ENCODE data around the gene BTNL3. TPM values are rescaled to one million over a fixed set of nuclear protein-coding genes. Genes with fewer than 3 reads are reported as not detected.

The BTNL3 gene
- total and polyA plus RNA-seq, 2 experiments from 2014 or later: 21.2 to 31.3 TPM

GRCh38 chr5:180969406-180969805, 19.2 kb upstream of the BTNL3 start:
- H3K4me2 ChIP-seq: no peak overlapping the region
- WGBS (ENCODE audit: low lambda C conversion rate, missing lambda C conversion rate): 97% methylated on average over 14 of the region's 23 CpGs
- H3K9me3 ChIP-seq (ENCODE audit: low read depth): no peaks in the 10 kb centered on the region
- H3K79me2 ChIP-seq: no peaks in the 10 kb centered on the region
- H3K9me2 ChIP-seq (replicated peaks; ENCODE audit: insufficient read depth): no peaks in the 10 kb centered on the region
- H3K4me3 ChIP-seq: no peak overlapping the region
- H3K36me3 ChIP-seq (replicated peaks; ENCODE audit: insufficient read depth, low read depth): no peaks in the 10 kb centered on the region
- TF ChIP-seq CTCF (IDR thresholded peaks at IDR 0.05; ENCODE audit: poor library complexity): no peak
- no peak for TF ChIP-seq EZH2phosphoT487 (IDR thresholded peaks at IDR 0.05; ENCODE audit: low read depth, severe bottlenecking, unreplicated experiment)
- no peak for TF ChIP-seq EZH2 (IDR thresholded peaks at IDR 0.05; ENCODE audit: borderline replicate concordance)
- H2AFZ ChIP-seq: no peak overlapping the region
- DNase-seq (ENCODE audit: low spot score): no peak
- H3K4me1 ChIP-seq (ENCODE audit: insufficient read depth): no peaks in the 10 kb centered on the region
- no peaks in the 10 kb centered on the region for H3K27me3 ChIP-seq
- H3K27ac ChIP-seq: no peak overlapping the region
- no peaks in the 10 kb centered on the region for H4K20me1 ChIP-seq (ENCODE audit: insufficient read depth, poor library complexity, severe bottlenecking)

- no peaks in the 10 kb centered on the region for H3K79me2 ChIP-seq
- no peak overlapping the region for H3K4me2 ChIP-seq
- H2AFZ ChIP-seq: no peak overlapping the region
- H3K9me2 ChIP-seq (replicated peaks; ENCODE audit: insufficient read depth): no peaks in the 10 kb centered on the region
- no peak overlapping the region for H3K4me3 ChIP-seq
- no peaks in the 10 kb centered on the region for H4K20me1 ChIP-seq (ENCODE audit: insufficient read depth, poor library complexity, severe bottlenecking)
- no peaks in the 10 kb centered on the region for H3K4me1 ChIP-seq (ENCODE audit: insufficient read depth)
- no peak for DNase-seq (ENCODE audit: low spot score)
- no peaks in the 10 kb centered on the region for H3K27me3 ChIP-seq
- no peaks in the 10 kb centered on the region for H3K36me3 ChIP-seq (replicated peaks; ENCODE audit: insufficient read depth, low read depth)
- H3K27ac ChIP-seq: peak overlapping the region; percentile 16
- H3K9me3 ChIP-seq (ENCODE audit: low read depth): no peaks in the 10 kb centered on the region
- 97% methylated on average over 15 of the region's 31 CpGs for WGBS (ENCODE audit: low lambda C conversion rate, missing lambda C conversion rate)
- TF ChIP-seq CTCF (IDR thresholded peaks at IDR 0.05; ENCODE audit: poor library complexity): no peak
- no peak for TF ChIP-seq EZH2phosphoT487 (IDR thresholded peaks at IDR 0.05; ENCODE audit: low read depth, severe bottlenecking, unreplicated experiment)
- no peak for TF ChIP-seq EZH2 (IDR thresholded peaks at IDR 0.05; ENCODE audit: borderline replicate concordance)
Observed at GRCh38 chr5:180970336-180970735, 18.3 kb upstream of the BTNL3 start.

- H3K36me3 ChIP-seq (replicated peaks; ENCODE audit: insufficient read depth, low read depth): no peaks in the 10 kb centered on the region
- TF ChIP-seq EZH2 (IDR thresholded peaks at IDR 0.05; ENCODE audit: borderline replicate concordance): no peak
- no peak for TF ChIP-seq CTCF (IDR thresholded peaks at IDR 0.05; ENCODE audit: poor library complexity)
- TF ChIP-seq EZH2phosphoT487 (IDR thresholded peaks at IDR 0.05; ENCODE audit: low read depth, severe bottlenecking, unreplicated experiment): no peak
- H2AFZ ChIP-seq: no peak overlapping the region
- H3K9me2 ChIP-seq (replicated peaks; ENCODE audit: insufficient read depth): no peaks in the 10 kb centered on the region
- no peak for DNase-seq (ENCODE audit: low spot score)
- H3K79me2 ChIP-seq: no peaks in the 10 kb centered on the region
- H3K27me3 ChIP-seq: no peaks in the 10 kb centered on the region
- H3K4me2 ChIP-seq: no peak overlapping the region
- H4K20me1 ChIP-seq (ENCODE audit: insufficient read depth, poor library complexity, severe bottlenecking): no peaks in the 10 kb centered on the region
- no peaks in the 10 kb centered on the region for H3K4me1 ChIP-seq (ENCODE audit: insufficient read depth)
- 62% methylated on average over 4 of the region's 4 CpGs for WGBS (ENCODE audit: low lambda C conversion rate, missing lambda C conversion rate)
- H3K9me3 ChIP-seq (ENCODE audit: low read depth): no peaks in the 10 kb centered on the region
- H3K4me3 ChIP-seq: no peak overlapping the region
- H3K27ac ChIP-seq: peak overlapping the region; percentile 16
Observed at GRCh38 chr5:180970875-180971274, 17.8 kb upstream of the BTNL3 start.
